ENCODE data around the gene LEFTY1. TPM values are rescaled to one million over a fixed set of nuclear protein-coding genes. Genes with fewer than 3 reads are reported as not detected.

Gene LEFTY1
- total and polyA plus RNA-seq, 3 donors from 2014 or later: 0.63 to 0.90 (median 0.87) TPM

DNA sequence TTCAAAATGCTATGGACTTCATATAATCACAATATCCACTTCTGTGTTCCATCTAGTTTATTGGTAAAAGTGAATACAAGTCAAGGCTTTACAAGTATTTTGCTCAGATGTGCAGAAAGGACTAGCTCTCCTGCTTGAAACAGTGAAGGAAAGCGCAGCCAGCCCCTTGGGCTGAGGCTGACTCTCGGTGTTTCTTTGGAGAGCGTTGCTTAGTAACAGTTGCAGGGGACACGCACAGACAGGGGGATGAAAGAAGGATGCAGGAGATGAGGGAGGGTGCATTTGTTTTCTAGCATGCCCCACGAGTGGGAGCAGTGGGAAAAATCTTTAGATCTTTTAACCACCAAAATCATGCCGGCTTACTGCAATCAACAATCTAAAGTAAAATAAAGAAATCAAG is 26.0 kb upstream of the LEFTY1 start:
- no peaks in the 10 kb centered on the region for H3K36me3 ChIP-seq (ENCODE audit: low read depth, missing control alignments)
- DNase-seq: no peak
- no peaks in the 10 kb centered on the region for H3K9me3 ChIP-seq
- no peak for TF ChIP-seq POLR2A (IDR thresholded peaks at IDR 0.05)
- TF ChIP-seq, protein P1, sequence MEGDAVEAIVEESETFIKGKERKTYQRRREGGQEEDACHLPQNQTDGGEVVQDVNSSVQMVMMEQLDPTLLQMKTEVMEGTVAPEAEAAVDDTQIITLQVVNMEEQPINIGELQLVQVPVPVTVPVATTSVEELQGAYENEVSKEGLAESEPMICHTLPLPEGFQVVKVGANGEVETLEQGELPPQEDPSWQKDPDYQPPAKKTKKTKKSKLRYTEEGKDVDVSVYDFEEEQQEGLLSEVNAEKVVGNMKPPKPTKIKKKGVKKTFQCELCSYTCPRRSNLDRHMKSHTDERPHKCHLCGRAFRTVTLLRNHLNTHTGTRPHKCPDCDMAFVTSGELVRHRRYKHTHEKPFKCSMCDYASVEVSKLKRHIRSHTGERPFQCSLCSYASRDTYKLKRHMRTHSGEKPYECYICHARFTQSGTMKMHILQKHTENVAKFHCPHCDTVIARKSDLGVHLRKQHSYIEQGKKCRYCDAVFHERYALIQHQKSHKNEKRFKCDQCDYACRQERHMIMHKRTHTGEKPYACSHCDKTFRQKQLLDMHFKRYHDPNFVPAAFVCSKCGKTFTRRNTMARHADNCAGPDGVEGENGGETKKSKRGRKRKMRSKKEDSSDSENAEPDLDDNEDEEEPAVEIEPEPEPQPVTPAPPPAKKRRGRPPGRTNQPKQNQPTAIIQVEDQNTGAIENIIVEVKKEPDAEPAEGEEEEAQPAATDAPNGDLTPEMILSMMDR (IDR thresholded peaks at IDR 0.05): no peak
- no peaks in the 10 kb centered on the region for H3K27me3 ChIP-seq
- intact Hi-C loops (cut with DNase I; ENCODE audit: low total_unique reads): no loop called here
- WGBS, 2 donors: 89% methylated on average over 6 of the region's 6 CpGs
- no peaks in the 10 kb centered on the region for H3K4me1 ChIP-seq
- H3K4me3 ChIP-seq: no peak overlapping the region
- no peak overlapping the region for H3K27ac ChIP-seq

DNA sequence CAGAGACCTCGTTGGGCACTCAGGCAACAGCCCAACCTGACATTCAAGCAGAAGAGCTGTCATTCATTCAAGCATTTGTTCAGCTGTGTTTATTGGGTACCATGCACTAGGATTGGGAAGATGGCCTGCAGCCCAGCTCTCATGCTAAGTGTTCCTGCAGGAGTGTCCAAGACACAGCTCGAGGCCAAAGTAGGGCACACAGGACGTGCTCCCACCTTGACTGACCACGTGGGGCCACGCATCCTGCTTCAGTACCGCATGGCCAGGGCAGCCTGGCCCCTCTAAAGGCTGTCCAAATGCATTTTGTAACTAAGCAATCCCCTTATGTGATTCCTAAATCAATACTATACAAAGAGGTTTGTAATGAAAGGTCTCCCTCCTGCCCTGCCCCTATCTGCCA is 25.4 kb upstream of the LEFTY1 start:
- Histone ChIP-seq H3K36me3 (ENCODE audit: low read depth, missing control alignments) (no peaks in the 10 kb centered on the region), H3K27me3 (no peaks in the 10 kb centered on the region), H3K9me3 (no peaks in the 10 kb centered on the region), H3K4me1 (no peaks in the 10 kb centered on the region), H3K4me3 (no peak overlapping the region), H3K27ac (no peak overlapping the region)
- TF ChIP-seq, protein P1 (IDR thresholded peaks at IDR 0.05): no peak
- no peak for TF ChIP-seq POLR2A (IDR thresholded peaks at IDR 0.05)
- DNase-seq: no peak
- intact Hi-C loops (cut with DNase I; ENCODE audit: low total_unique reads): no loop called here
- 94 to 96% methylated on average over 6 of the region's 6 CpGs for WGBS, 2 donors

DNA sequence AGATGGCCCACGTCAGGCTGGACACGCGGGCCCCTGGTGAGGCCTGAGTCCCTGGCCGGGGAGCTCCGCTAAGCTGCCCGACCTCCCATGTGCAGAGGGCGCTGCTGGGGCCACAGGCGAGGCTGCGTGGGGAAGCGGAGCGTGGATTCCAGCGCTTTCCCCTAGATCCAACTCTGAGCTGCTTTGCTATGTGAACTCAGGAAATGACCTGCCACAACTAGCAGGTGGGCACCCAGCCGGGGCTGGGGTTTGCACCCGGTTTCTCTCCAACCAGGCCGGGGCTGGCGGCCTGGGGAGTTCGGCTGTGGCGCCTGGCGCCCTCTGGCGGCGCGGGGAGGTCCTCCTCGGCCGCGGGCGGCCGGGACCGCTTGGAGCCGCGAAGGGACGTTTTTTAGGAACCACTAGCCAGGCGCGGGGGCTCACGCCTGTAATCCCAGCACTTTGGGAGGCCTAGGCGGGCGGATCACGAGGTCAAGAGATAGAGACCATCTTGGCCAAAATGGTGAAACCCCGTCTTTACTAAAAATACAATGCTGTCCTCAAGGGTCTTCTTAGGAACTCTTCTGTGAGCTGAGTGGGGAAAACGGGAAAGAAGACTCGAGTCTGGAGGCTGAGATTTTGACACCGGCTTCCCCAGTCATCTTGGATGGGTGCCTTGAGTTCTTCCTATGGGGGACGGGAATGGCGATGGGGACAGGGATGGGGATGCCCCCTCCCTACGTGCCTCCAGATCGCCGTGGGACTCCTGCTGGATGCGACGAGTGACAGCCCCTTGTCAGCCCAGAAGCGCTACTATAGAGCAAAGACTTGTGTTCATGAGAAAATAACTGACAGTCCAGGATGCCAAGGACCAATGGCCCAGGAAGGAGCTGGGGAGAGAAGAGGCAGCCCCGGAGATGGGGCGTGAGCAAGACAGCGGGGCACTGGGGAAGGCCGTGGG is 22.5 kb upstream of the LEFTY1 start:
- H3K9me3 ChIP-seq: no peaks in the 10 kb centered on the region
- peak overlapping the region; percentile 10 to 27 for H3K4me3 ChIP-seq
- intact Hi-C loops (cut with DNase I; ENCODE audit: low total_unique reads): no loop called here
- no peaks in the 10 kb centered on the region for H3K36me3 ChIP-seq (ENCODE audit: low read depth, missing control alignments)
- WGBS, 2 donors: 29 to 39% methylated on average over 28 to 53 of the region's 53 CpGs
- H3K4me1 ChIP-seq: no peaks in the 10 kb centered on the region
- no peak for TF ChIP-seq POLR2A (IDR thresholded peaks at IDR 0.05)
- TF ChIP-seq, protein P1 (IDR thresholded peaks at IDR 0.05): peak; percentile 73 to 93 (median 75)
- H3K27ac ChIP-seq: no peak overlapping the region
- no peaks in the 10 kb centered on the region for H3K27me3 ChIP-seq
- DNase-seq: peak; percentile 74

DNA sequence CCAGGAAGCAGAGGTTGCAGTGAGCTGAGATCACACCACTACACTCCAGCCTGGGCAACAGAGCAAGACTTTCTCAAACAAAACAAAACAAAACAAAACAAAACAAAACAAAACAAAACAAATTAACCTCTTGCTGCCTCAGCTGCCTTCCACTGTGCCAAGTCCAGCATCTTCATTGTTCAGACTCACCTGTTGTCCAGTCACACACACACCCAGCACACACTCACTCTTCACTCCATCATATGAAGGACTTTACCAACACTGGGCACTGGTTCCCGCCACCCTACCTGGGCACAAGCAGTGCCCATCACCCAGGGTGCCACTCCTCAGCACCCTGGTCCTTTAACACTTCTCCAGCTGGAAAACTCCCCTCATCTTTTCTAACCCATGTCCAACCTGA is 20.5 kb upstream of the LEFTY1 start:
- Histone ChIP-seq H3K9me3 (no peaks in the 10 kb centered on the region), H3K36me3 (ENCODE audit: low read depth, missing control alignments) (no peaks in the 10 kb centered on the region), H3K27ac (no peak overlapping the region), H3K27me3 (no peaks in the 10 kb centered on the region), H3K4me1 (no peaks in the 10 kb centered on the region), H3K4me3 (no peak overlapping the region)
- DNase-seq: no peak
- intact Hi-C loops (cut with DNase I; ENCODE audit: low total_unique reads): no loop called here
- TF ChIP-seq, protein P1 (IDR thresholded peaks at IDR 0.05): no peak
- no peak for TF ChIP-seq POLR2A (IDR thresholded peaks at IDR 0.05)
- whole genome bisulfite sequencing, 2 donors: 89 to 96% methylated on average over 1 of the region's 1 CpG
